GM21360 (cell line): ENCODE results near the gene WNT8B.

Experiments used
- ATAC-seq: cut with Tn5 transposase; IDR thresholded peaks from one replicate; pipeline ENCODE4 v1.9.1; 2021; ENCODE audit warnings: mild to moderate bottlenecking, moderate library complexity; ENCODE audit not compliant: unreplicated experiment

WNT8B gene

GRCh38 chr10:100482834-100483185 is 20.0 kb downstream of the WNT8B start:
- no peak for ATAC-seq

DNA sequence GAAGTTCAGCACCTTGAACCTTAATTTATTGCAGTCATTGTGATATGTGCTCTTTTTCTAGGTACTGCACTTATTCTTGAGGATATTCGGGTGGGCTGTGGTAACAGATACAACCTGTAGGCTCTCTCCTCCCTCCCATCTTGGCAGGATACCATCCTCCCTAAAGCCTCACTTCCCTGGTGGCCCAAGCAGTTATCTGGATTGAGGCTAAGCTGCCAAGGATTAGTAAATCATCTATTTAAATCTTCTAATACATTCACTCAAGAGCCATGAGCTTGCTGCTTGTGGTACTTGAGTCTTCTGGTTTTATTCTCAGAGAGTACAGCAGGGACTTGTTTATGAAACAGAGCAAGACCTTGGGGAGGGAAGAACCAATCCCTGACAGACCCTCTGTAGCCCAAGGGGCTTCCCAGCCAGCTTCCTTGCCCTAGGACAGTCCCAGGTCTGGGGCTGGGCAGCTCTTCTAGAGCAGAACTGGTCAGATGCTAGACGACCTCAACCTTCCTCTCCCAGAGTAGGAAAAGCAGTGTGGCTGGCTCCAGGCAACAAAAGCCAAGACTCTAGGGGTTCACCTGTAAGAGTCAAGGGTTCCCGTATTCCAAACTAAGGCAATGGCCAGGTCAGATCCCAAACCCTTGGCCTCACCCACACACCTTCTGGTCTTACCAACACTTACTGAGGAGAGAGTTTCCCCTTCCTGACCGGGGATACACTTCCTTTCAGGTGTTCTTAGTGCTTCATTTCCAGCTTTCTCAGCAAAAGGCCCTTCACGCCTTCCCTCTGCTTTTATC is 21.3 kb downstream of the WNT8B start:
- no peak for ATAC-seq

DNA sequence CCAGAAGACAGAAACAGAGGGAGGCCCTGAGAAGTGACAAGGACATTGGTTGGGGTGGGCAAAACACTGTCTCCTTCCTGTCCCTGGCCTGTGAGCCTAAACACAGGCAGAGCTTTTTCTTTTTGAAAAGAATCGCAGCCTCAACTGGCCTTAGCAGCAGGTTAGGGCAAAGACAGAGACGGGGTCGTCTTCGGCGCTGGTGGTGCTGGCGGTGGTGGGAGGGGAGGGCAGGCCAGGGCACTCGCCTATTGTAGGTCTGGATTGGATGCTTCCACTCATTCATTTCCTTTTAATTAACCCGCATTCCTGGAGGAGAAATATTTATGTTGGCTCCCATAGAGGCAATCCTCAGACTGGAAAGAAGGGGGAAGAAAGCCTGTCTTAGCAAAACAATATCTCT is 22.6 kb downstream of the WNT8B start:
- no peak for ATAC-seq

- no peak for ATAC-seq
Observed at GRCh38 chr10:100485801-100486495, 23.1 kb downstream of the WNT8B start.

GRCh38 chr10:100487529-100487928 is 24.7 kb downstream of the WNT8B start:
- ATAC-seq: no peak

DNA sequence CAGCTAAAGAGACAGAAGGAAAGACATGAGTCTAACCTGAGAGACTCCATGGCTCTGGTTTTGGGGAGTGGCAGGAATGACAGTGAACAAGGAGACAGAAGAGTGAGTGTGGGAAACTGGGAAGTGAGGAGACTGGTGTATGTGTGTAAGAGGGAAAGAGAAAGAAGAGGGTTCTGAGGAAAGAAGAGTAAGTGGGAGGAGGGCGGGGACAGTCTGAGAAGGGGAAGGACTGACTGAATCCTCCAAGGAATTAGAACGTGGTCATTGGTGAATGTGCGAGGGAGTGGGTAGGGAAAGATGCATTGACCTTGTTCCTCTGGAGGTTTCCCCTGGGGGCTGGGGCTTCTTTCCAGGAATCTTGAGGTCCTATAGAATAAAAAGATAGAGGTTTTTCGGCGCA is 26.6 kb downstream of the WNT8B start:
- no peak for ATAC-seq

DNA sequence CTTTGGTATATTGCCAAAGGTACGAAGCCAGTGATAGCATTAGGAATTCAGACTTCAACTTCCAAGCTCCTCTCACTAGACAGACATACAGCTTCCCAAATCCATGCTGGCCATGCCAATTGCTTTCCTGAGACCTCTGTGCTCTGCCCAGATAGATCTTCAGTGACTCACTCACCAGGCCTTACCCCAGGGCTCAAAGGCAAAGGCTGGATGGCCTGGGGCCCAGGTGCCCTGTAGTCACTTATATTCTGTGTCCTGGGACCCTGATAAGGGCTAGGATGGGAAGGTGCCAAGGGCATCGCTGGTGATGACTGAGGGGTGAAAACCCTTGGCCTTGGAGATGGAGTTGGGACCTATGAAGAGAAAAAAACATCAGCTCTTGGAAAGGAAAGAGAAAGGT is 27.7 kb downstream of the WNT8B start:
- no peak for ATAC-seq

- ATAC-seq: no peak
Observed at GRCh38 chr10:100496567-100496966, 33.8 kb downstream of the WNT8B start.

- ATAC-seq: no peak
Observed at GRCh38 chr10:100498059-100498458, 35.2 kb downstream of the WNT8B start.

DNA sequence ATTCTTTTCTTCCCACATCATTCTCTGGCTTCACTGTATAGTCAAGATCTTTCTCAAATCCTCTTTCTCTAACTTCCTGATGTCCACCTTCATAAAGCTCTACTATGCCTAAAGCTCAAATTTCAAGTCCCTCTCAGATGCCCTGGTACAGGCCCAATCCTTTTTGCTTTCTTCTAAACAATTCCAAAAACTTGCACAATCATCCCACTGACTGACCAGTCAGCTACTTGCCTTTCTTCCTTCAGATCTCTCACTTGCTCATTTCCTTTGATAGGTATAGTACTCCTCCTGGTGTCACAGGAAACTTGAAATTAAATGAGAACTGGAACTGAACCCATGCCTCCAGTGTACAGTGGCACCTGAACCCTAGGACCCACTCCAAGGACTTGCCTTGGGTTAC is 38.6 kb downstream of the WNT8B start:
- no peak for ATAC-seq

- no peak for ATAC-seq
Observed at GRCh38 chr10:100502926-100503494, 40.2 kb downstream of the WNT8B start.

DNA sequence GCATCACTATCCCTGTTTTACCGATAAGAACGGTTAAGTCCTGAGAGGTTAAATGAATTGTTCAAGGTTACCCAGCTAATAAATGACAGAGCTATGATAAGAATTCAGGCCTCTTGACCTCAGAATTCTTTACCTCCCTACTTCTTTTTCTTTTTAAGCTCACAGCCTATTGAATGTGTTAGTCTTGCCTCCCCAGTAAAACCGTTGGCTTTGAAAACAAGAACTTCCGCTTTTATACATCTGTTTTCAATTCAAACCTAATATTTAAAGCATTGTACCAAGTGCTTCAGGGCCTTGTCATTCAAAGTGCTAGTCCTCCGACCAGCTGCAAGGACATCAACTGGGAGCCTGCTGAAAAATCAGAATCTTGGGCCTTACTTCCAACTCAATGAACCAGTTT is 41.3 kb downstream of the WNT8B start:
- ATAC-seq: no peak

- no peak for ATAC-seq
Observed at GRCh38 chr10:100505164-100505563, 42.4 kb downstream of the WNT8B start.

DNA sequence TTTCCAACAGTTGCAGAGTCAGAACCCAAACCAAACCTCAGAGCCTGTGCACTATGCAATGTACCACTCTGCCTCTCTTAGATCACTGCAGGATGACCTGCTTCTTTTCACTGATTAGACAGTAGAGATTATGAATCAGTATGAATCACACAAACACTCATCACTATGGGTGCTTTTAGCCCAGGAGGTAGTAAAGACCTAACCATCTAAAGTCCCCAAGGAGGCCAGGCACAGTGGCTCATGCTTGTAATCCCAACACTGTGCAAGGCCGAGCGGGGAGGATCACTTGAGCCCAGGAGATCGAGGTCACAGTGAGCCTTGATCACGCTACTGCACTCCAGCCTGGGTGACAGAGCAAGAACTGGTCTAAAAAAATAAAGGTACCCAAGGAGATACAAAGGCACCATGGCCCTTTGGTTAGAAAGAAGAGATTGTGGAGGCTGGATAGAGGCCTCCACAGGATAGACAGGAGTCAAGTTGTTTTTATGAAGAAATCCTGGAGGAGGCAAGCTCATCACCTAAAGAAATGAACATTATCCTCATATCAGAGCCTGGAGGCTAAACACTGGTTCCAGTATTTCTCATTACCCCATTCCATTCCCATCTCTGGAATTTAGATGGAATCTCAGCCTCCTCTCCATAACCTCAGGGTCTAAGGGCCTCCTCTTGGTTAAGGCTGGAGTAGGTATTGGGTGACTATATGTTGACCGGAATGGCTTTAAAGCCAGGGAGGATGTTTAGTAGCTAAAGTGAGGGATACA is 44.0 kb downstream of the WNT8B start:
- no peak for ATAC-seq

DNA sequence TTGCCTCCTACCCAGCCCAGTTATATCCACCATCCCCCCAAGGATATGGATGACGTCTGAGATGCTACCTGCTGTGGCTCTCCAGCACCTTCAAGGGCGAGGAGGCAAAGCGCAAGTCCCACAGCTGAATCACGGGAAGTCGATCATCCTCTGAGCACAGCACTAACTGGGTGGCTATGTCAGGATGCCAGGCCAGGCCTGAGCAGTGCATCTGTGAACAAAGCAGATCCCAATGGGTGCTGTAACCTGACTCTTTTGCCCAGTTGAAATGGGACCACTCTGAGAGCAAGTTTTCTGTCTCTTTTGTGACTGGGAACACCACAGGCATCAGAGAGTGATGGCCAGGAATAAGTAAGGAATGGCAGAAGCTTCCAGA is 44.5 kb downstream of the WNT8B start:
- ATAC-seq: no peak

DNA sequence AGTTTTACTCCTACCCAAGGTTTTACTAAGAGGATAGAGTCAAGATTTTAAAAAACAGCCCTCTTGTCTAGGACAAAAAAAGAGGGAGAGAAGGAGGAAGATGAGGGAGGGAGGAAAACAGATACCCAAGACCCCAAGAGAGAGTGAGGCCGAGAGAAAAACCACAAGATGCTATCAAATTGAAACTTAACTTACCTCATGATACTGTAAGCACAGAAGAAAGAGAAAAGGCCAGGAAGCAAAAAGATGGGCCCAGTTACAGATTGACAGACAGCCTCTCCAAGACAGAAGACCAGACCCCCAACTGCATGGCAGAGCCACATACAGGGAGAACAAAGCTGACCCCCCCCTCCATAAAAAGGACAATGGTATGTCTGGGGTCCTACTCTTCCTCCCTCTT is 45.5 kb downstream of the WNT8B start:
- no peak for ATAC-seq

- ATAC-seq: no peak
Observed at GRCh38 chr10:100508691-100509150, 45.9 kb downstream of the WNT8B start.

- ATAC-seq: no peak
Observed at GRCh38 chr10:100509241-100509840, 46.5 kb downstream of the WNT8B start.

GRCh38 chr10:100510533-100511308 is 47.9 kb downstream of the WNT8B start:
- no peak for ATAC-seq

DNA sequence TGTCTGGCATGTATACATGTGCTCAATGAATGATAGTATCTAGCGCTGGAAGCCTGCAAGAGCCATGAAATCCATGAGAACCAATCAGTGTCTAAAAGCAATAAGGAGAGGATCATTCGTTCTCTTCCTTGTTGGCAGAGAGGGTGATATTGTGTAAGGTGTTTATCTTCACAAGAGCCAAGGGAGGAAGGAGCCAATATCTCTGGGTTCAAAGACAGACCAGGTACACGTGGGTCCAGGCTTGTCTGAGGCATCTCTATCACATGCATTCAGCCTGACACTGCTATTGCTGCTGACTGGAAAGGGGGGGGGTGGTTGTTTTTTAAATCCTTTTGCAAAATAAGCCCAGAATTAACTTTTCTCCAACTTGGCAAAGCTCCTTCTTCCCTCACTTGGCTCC is 52.8 kb downstream of the WNT8B start:
- ATAC-seq: no peak
